H4 (cell line): Measurements from ENCODE around the gene SPEM1. TPM values are rescaled to one million over a fixed set of nuclear protein-coding genes. Genes with fewer than 3 reads are reported as not detected.
"Not testable (repeated sequence)": the region's sequence is repeated elsewhere in the genome, so short reads cannot be mapped to it uniquely, and the experiment has no call there.

ENCODE experiments used
- DNase-seq: peaks from one replicate; pipeline ENCODE4 v3.0.0-alpha.2; 2015; ENCODE audit warnings: low spot score
- total RNA-seq: library from RNA; depleted of rRNA; stranded (reverse); fragments of >200 nt; shearing (Covaris generic); gene quantifications from 2 replicates; pipeline ENCODE4 v1.2.3, GENCODE V29; 2014

SPEM1 gene
- total RNA-seq, 1 experiment from 2014 or later, result not detected

GRCh38 chr17:7441266-7441665 lies 21.1 kb downstream of the SPEM1 start:
- no peak for DNase-seq

GRCh38 chr17:7442142-7442541 lies 22.0 kb downstream of the SPEM1 start:
- no peak for DNase-seq

GRCh38 chr17:7443499-7444485 lies 23.7 kb downstream of the SPEM1 start:
- no peak for DNase-seq

GRCh38 chr17:7444682-7445618 lies 24.8 kb downstream of the SPEM1 start, which contains the start of gene CHRNB1:
Gene CHRNB1 (plus strand): TSS chr17:7445061. CDS start chr17:7445128, 67 bp downstream.
- DNase-seq, result no peak

GRCh38 chr17:7445619-7445968 lies 25.5 kb downstream of the SPEM1 start:
- DNase-seq, result no peak

GRCh38 chr17:7448461-7448860 lies 28.3 kb downstream of the SPEM1 start:
- DNase-seq, result no peak

- DNase-seq, result no peak
These were observed 39.9 kb downstream of the SPEM1 start for GRCh38 chr17:7459961-7460545.

- no peak for DNase-seq
These were observed 40.9 kb downstream of the SPEM1 start for GRCh38 chr17:7460850-7461660.

- DNase-seq, result no peak
These were observed 42.6 kb downstream of the SPEM1 start for GRCh38 chr17:7462474-7463371.

- DNase-seq, result no peak
These were observed 43.3 kb downstream of the SPEM1 start for GRCh38 chr17:7463372-7463846.

- DNase-seq, result no peak
These were observed 44.0 kb downstream of the SPEM1 start for GRCh38 chr17:7464081-7464480.

- DNase-seq, result no peak
These were observed 45.6 kb downstream of the SPEM1 start for GRCh38 chr17:7465597-7466275.

- no peak for DNase-seq
These were observed 46.2 kb downstream of the SPEM1 start for GRCh38 chr17:7466318-7466638.

GRCh38 chr17:7466639-7467341 lies 46.7 kb downstream of the SPEM1 start:
- DNase-seq, result no peak

GRCh38 chr17:7467498-7467897 lies 47.4 kb downstream of the SPEM1 start:
- DNase-seq, result no peak

GRCh38 chr17:7468290-7468689 lies 48.2 kb downstream of the SPEM1 start:
- no peak for DNase-seq

- DNase-seq, result no peak
These were observed 48.8 kb downstream of the SPEM1 start for GRCh38 chr17:7468804-7469389.

- DNase-seq, result not testable (repeated sequence)
These were observed 49.7 kb downstream of the SPEM1 start for GRCh38 chr17:7469843-7470242.
